ENCODE results near the gene BIRC5.

The BIRC5 gene

DNA sequence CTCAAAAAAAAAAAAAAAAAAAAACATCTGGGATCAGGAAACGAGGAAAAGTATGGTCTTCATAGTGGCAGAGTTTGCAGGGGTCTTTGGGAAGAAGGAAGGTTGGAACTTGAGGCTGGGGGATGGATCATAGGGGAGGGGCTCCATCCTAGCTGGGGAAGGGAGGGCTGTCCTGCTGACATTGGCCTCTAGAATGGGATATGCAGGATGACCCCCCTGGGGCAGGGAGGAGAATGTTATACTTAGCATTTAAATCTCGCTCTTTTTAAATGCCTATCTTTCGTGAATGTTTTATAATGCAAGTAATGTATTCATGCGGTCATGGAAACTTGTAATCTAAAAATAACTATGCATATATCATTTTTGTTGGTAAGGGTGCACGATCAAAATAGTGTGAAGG, 50.5 kb downstream of the BIRC5 start:
- TF ChIP-seq, protein P1, sequence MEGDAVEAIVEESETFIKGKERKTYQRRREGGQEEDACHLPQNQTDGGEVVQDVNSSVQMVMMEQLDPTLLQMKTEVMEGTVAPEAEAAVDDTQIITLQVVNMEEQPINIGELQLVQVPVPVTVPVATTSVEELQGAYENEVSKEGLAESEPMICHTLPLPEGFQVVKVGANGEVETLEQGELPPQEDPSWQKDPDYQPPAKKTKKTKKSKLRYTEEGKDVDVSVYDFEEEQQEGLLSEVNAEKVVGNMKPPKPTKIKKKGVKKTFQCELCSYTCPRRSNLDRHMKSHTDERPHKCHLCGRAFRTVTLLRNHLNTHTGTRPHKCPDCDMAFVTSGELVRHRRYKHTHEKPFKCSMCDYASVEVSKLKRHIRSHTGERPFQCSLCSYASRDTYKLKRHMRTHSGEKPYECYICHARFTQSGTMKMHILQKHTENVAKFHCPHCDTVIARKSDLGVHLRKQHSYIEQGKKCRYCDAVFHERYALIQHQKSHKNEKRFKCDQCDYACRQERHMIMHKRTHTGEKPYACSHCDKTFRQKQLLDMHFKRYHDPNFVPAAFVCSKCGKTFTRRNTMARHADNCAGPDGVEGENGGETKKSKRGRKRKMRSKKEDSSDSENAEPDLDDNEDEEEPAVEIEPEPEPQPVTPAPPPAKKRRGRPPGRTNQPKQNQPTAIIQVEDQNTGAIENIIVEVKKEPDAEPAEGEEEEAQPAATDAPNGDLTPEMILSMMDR (IDR thresholded peaks at IDR 0.05; ENCODE audit: low read depth, low read length): no peak
- DNase-seq (ENCODE audit: extremely low read depth, low read depth): no peak

DNA sequence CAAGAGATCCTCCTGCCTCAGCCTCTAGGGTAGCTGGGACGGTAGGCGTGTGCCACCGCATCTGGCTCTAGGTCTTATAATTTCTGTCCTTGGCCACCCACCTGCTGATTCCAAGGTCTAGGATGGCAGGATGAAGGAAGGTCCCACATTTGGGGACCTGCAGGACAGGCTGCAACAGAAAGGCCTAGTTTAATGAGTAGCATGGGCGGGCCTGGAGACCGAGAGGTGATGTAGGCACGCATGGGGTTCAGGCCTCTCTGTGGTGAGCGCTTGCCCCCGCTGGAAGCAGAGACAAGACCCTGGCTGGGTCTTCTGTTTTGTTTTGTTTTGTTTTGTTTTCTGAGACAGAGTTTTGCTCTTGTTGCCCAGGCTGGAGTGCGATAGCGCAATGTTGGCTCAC, 51.1 kb downstream of the BIRC5 start:
- DNase-seq (ENCODE audit: extremely low read depth, low read depth): no peak
- TF ChIP-seq, protein P1 (IDR thresholded peaks at IDR 0.05; ENCODE audit: low read depth, low read length): no peak

DNA sequence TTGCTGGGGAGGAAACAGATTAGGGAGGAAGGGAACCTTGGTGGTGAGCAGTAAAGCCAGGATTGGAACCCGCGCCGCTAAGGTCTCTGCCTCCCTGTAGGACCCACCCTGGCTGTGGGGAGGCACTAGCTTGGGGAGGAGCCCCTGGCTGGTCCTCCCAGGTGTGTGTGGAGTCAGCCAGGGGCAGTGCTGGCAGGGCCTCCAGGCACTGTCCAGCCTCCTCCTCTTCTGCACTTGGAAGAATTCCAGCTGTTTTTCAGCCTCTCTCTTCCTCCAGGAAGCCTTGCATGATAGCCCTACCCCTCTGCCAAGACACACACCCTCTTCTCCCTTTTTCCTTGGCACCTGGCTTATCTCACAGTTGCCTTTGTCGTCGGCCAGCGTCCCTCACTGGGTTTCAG, 52.2 kb downstream of the BIRC5 start:
- no peak for DNase-seq (ENCODE audit: extremely low read depth, low read depth)
- TF ChIP-seq, protein P1 (IDR thresholded peaks at IDR 0.05; ENCODE audit: low read depth, low read length): no peak

DNA sequence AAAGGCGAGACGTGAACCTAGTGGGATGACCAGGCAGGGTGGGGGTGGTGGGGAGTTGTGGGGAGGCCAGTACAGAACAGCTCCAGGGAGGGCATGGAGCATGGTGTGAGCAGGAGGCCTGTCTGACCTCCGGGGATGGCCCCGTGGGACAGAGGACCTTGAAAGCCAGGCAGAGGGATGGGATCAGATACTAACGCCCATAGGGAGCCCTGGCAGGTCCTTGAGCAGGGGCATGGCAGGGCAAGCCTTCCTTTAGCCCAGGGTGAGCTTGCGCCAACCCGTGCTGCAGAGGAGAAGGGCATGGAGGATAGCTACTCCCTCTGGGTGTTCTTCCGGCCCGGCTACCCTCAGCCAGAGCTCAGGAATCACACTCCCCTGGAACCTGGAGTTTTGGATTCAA, 52.7 kb downstream of the BIRC5 start:
- TF ChIP-seq, protein P1 (IDR thresholded peaks at IDR 0.05; ENCODE audit: low read depth, low read length): no peak
- no peak for DNase-seq (ENCODE audit: extremely low read depth, low read depth)

DNA sequence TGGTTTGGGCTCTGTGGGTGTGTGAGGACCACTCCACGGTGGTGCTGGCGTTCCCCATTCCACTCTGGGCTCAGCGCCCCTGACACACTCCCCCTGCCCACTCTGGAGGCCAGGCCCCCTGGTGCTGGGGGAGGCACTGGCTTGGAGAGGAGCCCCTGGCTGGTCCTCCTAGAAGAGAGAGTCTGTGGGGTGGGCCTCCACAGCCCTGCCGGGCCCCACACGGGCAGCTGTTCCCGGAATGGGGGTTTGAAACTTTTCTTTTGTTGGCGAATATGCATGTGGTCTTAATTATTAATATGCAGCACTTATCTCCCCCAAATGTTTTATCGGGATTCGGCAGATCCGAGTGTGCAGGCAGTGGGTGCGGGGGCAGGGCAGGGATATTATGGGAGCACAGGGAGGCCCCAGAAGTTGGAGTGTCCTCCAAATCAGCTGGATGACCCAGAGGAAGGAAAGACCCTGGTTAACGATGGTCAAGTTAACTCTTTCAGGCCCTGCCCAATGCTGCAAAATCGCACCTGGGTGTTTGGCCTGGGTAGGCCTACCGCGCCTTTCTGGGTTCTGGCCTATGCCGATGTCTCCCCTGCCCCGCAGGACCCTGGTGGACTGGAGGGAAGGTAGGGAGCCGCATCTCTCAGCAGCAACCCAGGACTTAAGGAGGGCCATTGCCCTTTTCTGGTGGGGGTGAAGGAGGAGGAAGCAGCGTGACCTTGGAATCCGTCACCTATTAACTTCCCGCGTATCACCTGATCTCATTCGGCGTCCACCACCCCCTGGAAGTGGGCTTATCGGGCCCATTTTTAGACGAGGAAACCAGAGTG, 53.4 kb downstream of the BIRC5 start:
- no peak for DNase-seq (ENCODE audit: extremely low read depth, low read depth)
- TF ChIP-seq, protein P1 (IDR thresholded peaks at IDR 0.05; ENCODE audit: low read depth, low read length): no peak

DNA sequence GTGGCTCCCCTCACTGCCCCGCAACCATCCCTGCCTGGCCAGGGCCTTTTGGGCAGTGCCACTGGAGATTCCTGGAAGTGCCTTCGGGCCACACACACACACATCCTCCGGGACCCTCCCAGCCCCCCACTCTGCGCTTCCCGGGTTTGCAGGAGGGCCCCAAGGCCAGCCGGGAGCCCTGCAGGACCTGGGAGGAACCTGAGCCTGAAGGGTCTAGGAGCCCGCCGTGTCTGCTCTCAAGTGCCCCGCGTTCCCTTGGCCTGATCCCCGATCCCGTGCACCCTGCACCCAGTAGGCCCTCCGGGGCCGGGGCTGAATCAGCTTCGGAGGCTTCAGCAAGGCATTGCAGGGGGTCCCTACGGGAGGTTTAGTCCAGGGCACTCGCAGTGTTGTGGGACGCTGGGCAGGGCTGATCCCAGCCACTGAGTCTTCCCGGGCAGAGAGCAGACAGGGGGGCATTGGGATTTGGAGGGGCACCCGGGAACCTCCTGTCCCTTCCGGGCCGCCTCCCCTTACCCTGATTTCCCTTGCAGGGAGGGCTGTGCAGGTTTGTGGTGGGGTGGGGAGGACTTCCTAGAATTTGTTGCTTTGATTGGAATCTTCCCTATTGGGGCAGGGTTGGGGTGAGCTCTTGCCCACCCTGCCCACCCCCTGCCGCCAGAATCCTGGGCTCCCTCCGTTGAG, 54.3 kb downstream of the BIRC5 start:
- no peak for DNase-seq (ENCODE audit: extremely low read depth, low read depth)

More for the DNA sequence above, 54.3 kb downstream of the BIRC5 start:
- TF ChIP-seq, protein P1 (IDR thresholded peaks at IDR 0.05; ENCODE audit: low read depth, low read length): no peak

Data from AG09319 (cell line).